ENCODE measurements around the gene IL23R. TPM values are rescaled to one million over a fixed set of nuclear protein-coding genes. Genes with fewer than 3 reads are reported as not detected.

Gene IL23R
- total and polyA plus RNA-seq, 2 of the 8 experiments (the other 6 are each of a cell fraction or from before 2014, with no cell fraction given) = not detected

GRCh38 chr1:67307251-67308060 is 141.2 kb downstream of the IL23R start, which contains the start of gene IL12RB2:
Gene IL12RB2 (plus strand): TSS chr1:67307873. CDS start chr1:67320369, 12,496 bp downstream.
- Histone ChIP-seq H4K5ac (ENCODE audit: insufficient read length, low read depth, low read length) (no peak within 1 kb of the TSS), H3K23me2 (ENCODE audit: low read depth, low read length) (peaks cover 3% of the 10 kb centered on the region), H2BK20ac (ENCODE audit: low read length) (no peak within 1 kb of the TSS), H3K4me2 (ENCODE audit: insufficient read depth in 1 of 2, low read depth in 2 of 2, low read length in 2 of 2) (peak within 1 kb of the TSS; percentile 83 to 92), H3K23ac (ENCODE audit: insufficient read length) (peak within 1 kb of the TSS; percentile 87), H3K4ac (replicated peaks; ENCODE audit: insufficient read length, low read depth, low read length) (no peak within 1 kb of the TSS), H2AFZ (ENCODE audit: low read length) (peak within 1 kb of the TSS; percentile 96; the same call in 1 of the 2 replicates), H2AK5ac (ENCODE audit: low read depth, low read length) (no peak within 1 kb of the TSS), H4K91ac (replicated peaks; ENCODE audit: insufficient read length, low read length) (no peak within 1 kb of the TSS), H3K9me3 (ENCODE audit: insufficient read depth in 2 of 2, low read depth in 1 of 2, low read length in 1 of 2) (no peaks in the 10 kb centered on the region), H3K79me1 (ENCODE audit: low read depth, low read length) (no peaks in the 10 kb centered on the region), H2BK5ac (ENCODE audit: low read depth, low read length) (no peak within 1 kb of the TSS), H3K56ac (replicated peaks; ENCODE audit: insufficient read length, low read depth, low read length) (no peak within 1 kb of the TSS), H4K8ac (ENCODE audit: extremely low read depth, insufficient read depth, low read length) (peak within 1 kb of the TSS; percentile 2), H4K20me1 (replicated peaks in 1 of 2; ENCODE audit: control insufficient read depth in 1 of 2, insufficient read depth in 2 of 2, low read length in 2 of 2) (no peaks in the 10 kb centered on the region), H3K79me2 (ENCODE audit: control insufficient read depth in 1 of 2, insufficient read depth in 2 of 2, low read length in 2 of 2) (no peaks in the 10 kb centered on the region), H3K27ac (ENCODE audit: low read depth, low read length) (no peak within 1 kb of the TSS), H3K36me3 (ENCODE audit: control insufficient read depth in 2 of 4, insufficient read depth in 4 of 4, low read length in 3 of 4) (no peaks in the 10 kb centered on the region), H3K14ac (ENCODE audit: insufficient read length) (peak within 1 kb of the TSS; percentile 42), H3K4me3 (ENCODE audit: extremely low read depth in 1 of 4, insufficient read depth in 2 of 4, low read depth in 3 of 4, low read length in 4 of 4) (peak within 1 kb of the TSS; percentile 44 to 64 (median 56)), H3K4me1 (replicated peaks in 1 of 4; ENCODE audit: control insufficient read depth in 3 of 4, insufficient read depth in 4 of 4, low read length in 3 of 4) (peaks cover 0 to 2% (median 0%) of the 10 kb centered on the region in 4 experiments; a peak in 1 of 7 replicates), H2BK12ac (ENCODE audit: low read depth, low read length) (peak within 1 kb of the TSS; percentile 34; the same call in 1 of the 2 replicates), H2BK15ac (ENCODE audit: low read length) (no peak within 1 kb of the TSS), H3K18ac (ENCODE audit: extremely low read depth, low read length) (no peak within 1 kb of the TSS; the same call in none of the 2 replicates), H3K9ac (replicated peaks in 1 of 4; ENCODE audit: extremely low read depth in 1 of 4, low read depth in 3 of 4, low read length in 3 of 4) (peak within 1 kb of the TSS in 2 of 4 experiments; percentile 23 to 58; a peak in 4 of 7 replicates), H2BK120ac (replicated peaks; ENCODE audit: low read depth, low read length) (peak within 1 kb of the TSS; percentile 38), H3K27me3 (replicated peaks in 1 of 4; ENCODE audit: control insufficient read depth in 3 of 4, extremely low read depth in 1 of 4, insufficient read depth in 3 of 4, low read length in 3 of 4) (peaks cover 1 to 23% (median 18%) of the 10 kb centered on the region in 4 experiments)
- 5% methylated on average over 43 of the region's 75 CpGs; no CpG with 5 or more reads in 1 of the 2 experiments for WGBS, 2 experiments (ENCODE audit: extremely low coverage in 1 of 2, insufficient coverage in 1 of 2, insufficient read length in 1 of 2, insufficient replicate concordance in 2 of 2, low coverage in 1 of 2, low lambda C conversion rate in 2 of 2, missing lambda C conversion rate in 1 of 2)
- ChIA-PET POLR2A (ENCODE audit: partially characterized antibody) (interaction anchor here (0.9 to 1.5 kb wide), 3 partner anchors 9 to 377 kb away, joined by 3 read pairs; no protein-coding TSS in a partner anchor), CTCF (ENCODE audit: partially characterized antibody) (interaction anchor here (0.8 kb wide), 1 partner anchor 11 kb away, joined by 4 read pairs; no protein-coding TSS in a partner anchor)
- DNase-seq (ENCODE audit: low read depth in 1 of 2, low spot score in 2 of 2) (peak in 1 of 2 experiments; percentile 61), FAIRE-seq (no peak)
- no peak for TF ChIP-seq POU5F1 (IDR thresholded peaks at IDR 0.05; ENCODE audit: low read depth, low read length)
- TF ChIP-seq ASH2L (IDR thresholded peaks at IDR 0.05; ENCODE audit: low read length) = peak; percentile 28
- no peak for TF ChIP-seq KDM1A (IDR thresholded peaks at IDR 0.05; ENCODE audit: borderline replicate concordance, low read length)
- TF ChIP-seq MAX (IDR thresholded peaks at IDR 0.05) = peak; percentile 60
- no peak for TF ChIP-seq SP4 (IDR thresholded peaks at IDR 0.05; ENCODE audit: low read length)
- TF ChIP-seq HDAC6 (IDR thresholded peaks at IDR 0.05; ENCODE audit: low read depth, low read length) = no peak
- TF ChIP-seq PHF8 (conservative IDR thresholded peaks at IDR 0.05; ENCODE audit: low read depth, low read length) = 0 out of 2 replicates have a peak, but pooled peaks have one; percentile 22
- no peak for TF ChIP-seq JUN (IDR thresholded peaks at IDR 0.05; ENCODE audit: low read depth, low read length)
- TF ChIP-seq HDAC2 (IDR thresholded peaks at IDR 0.05; ENCODE audit: borderline replicate concordance in 1 of 2, low read depth in 2 of 2, low read length in 2 of 2) = no peak
- TF ChIP-seq ZNF274 (IDR thresholded peaks at IDR 0.05; ENCODE audit: borderline replicate concordance, extremely low read depth, low read length) = no peak
- no peak for TF ChIP-seq TBP (IDR thresholded peaks at IDR 0.05; ENCODE audit: low read depth, low read length)
- no peak for TF ChIP-seq SRF (IDR thresholded peaks at IDR 0.05; ENCODE audit: low read depth, low read length)

All from H1 (cell line).